HK-2 (cell line): ENCODE measurements around the gene C2.

Experiments used
- DNase-seq: peaks from one replicate; pipeline ENCODE4 v3.0.0-alpha.2; 2018; ENCODE audit not compliant: unreplicated experiment

C2 gene

GRCh38 chr6:31927242-31927862 is at the start of gene C2:
Gene C2, plus strand, starts transcription at chr6:31927717. Its CDS starts 36 bp downstream, at chr6:31927753.
- DNase-seq, result no peak

- no peak for DNase-seq
These were observed 49.3 kb upstream of the C2 start for GRCh38 chr6:31878222-31878621.

DNA sequence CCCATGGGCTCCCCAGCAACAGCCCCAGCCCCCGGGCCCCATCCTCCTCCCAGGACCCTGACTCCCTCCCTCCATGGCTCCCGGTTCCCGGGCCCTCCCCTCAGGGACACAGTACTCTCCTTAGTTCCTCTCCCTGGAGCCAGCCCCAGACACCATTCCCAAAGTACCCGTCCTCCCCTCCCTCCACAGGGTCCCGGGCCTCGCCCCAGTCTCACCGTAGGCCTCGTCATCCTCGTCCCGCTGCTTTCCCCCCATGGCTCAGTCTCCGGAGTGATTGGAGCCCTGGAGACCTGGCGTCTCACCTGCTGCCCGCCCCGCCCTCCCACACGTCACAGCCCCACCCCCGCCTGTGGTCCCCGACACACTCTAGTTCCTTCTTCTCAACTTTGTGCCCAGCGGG is 48.8 kb upstream of the C2 start, which contains the start of gene SLC44A4:
TSS of gene SLC44A4 (minus strand) at position 272 of the 400 bp plus-strand sequence. CDS start at position 255, 17 bp downstream.
- DNase-seq, result no peak

DNA sequence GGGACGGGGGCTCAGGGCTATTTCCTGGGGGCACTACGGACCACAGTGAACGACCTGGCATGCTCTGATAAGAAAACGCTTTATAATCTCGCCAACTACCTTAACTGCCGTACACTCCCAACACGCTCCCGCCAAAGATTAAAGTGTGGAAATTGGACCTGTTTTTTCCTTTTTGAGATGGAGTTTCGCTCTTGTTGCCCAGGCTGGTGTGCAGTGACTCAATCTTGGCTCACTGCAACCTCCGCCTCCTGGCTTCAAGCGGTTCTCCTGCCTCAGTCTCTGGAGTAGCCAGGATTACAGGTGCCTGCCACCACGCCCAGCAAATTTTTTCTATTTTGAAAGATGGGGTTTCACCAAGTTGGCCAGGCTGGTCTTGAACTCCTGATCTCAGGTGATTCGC is 48.4 kb upstream of the C2 start:
- DNase-seq, result no peak

GRCh38 chr6:31879901-31880300 is 47.6 kb upstream of the C2 start:
- DNase-seq, result no peak

GRCh38 chr6:31880616-31881015 is 46.9 kb upstream of the C2 start:
- no peak for DNase-seq

GRCh38 chr6:31881136-31881859 is 46.2 kb upstream of the C2 start:
- no peak for DNase-seq

DNA sequence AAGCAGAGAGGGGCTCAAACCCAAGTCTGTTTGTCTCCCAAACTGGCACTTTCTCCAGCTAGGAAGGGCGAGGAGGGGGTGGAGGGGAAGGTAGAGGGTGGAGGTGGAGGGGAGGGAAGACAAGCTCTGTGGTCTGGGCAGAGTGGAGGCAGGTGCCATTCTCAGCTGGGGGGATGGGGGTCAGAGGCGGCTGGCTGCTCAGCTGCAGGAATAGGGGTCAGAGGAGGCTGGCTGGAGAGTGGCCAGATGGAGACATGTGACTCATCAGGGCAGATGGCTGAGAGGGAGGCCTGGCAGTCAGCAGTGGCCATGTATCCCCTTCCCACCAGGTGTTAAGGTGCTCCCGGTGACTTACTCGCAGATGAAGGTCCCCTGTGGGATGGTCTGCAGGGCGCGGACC is 45.2 kb upstream of the C2 start:
- peak; percentile 38 for DNase-seq

DNA sequence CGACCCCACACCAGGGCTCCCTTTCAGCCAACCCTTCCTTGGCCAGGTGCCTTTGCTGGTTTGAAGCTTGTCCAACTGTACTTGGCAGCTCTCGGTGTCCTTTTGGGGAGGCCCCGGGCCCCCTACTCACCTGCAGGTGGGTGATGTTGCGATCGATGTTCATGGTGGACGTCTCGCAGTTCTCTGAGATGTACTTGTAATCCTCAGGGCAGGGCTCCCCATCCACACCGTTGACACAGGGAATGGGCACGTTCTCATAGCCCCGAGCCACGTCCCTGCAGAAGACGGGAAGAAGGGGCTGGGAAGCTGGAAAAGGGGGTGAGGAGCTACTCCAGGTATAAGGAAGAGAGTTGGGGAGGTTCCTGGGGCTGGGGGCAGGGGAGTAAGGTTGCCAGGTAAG is 43.8 kb upstream of the C2 start:
- DNase-seq, result no peak

DNA sequence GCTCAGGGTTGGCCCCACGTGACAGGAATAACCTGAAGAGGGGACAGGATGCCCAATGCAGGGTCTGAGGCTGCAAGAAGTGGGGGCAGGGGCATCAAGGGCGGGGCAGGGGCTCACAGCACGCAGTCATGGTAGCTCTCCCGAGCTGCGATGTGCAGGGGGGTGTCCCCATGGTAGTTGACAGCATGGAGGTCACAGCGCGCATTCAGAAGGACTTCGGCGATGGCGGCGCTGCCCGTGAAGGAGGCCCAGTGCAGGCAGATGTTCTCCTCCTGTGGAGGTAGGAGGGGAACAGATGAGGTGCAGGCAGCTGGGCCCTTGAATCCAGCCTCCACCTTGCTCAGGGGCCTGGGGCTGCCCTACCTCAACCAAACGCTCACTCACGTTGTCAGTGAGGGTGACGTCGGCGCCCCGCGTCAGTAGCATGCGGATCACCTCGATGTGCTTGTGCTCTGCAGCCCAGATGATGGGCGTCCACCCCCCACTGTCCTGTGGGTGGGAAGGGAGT is 42.9 kb upstream of the C2 start:
- no peak for DNase-seq

GRCh38 chr6:31886541-31886991 is 41.0 kb upstream of the C2 start:
- DNase-seq, result no peak

DNA sequence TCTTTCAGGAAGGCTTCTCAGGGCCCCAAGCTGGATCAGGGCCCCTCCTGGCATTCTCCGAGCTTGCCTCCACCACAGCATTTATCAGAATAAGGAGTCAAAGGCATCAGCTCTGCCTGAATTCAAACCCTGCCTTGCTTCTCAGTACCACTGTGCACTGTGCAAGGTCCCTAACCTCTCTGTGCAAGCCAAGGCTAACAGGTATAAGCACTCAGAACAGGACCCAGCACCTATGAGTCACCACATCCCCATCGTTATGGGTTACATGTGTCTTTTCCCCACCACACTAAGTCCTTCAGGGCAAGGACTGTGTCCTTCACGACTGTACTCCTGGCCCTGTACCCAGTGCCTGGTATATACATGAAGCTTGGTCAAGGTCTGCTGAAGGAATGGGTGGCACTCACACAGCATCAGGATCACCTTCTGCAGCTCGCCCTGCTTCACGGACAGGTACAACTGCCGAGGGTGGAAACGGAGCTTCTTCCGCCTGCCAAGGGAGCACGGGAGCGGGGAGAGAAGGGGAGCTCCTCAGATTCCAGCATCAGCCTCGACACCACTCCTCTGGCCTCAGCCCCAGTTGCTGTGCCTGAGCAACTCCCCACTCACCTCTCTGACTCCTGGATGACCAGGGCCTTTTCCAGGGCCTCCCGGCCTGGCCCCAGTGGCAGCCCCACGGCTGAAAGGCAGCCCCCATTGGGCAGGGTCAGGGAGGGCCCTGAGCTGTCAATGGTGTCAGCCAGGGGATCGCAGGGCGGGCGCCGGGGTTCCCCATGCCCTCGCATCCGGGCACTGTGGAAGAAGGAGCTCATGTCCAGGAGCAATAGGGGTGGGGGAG is 40.1 kb upstream of the C2 start:
- no peak for DNase-seq

DNA sequence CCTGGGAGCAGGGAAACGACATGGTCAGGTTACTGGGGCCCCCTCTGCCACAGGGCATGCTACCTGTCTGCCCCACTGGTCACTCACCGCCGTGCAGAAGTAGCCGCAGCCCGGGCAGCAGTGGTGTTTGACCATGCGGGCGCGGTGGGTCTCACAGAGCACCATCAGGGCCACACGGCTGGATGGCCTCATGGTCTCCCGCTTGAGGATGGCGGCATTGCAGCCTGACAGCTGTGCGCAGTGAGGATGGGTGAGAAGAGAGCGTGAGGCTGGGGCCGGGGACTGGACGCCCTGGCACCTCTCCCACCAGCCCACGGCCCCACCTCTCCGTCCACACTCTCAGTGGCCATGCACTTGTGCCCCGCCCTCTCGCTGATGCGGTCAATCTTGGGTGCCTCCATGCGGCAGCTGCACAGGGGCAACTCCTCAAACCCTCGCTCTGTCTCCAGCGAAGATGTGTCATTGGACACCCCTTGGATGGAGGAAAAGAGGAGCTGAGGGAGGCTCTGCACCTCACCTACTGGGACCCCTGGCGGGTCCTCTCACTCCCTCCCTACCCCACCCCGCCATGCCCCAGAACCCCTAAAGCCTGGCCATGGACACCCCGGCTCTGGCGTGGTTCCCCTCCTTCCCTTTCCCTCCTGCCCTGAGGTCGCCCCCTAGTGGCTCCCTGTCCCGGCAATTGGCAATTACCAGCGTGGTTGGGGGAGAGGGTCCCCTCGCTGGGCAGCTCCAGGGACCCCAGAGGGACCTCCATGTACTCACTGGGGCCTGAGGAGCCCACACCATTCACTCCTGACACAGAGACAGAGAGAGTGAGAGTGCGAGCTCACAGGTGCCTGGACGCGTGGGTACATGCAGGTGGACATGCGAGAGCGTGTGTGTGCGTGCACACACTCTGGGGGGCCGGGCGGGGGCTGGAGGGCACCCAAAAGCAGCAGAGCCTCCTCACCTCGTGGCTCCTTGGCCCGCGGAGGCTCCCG is 39.0 kb upstream of the C2 start:
- peak; percentile 27 for DNase-seq

DNA sequence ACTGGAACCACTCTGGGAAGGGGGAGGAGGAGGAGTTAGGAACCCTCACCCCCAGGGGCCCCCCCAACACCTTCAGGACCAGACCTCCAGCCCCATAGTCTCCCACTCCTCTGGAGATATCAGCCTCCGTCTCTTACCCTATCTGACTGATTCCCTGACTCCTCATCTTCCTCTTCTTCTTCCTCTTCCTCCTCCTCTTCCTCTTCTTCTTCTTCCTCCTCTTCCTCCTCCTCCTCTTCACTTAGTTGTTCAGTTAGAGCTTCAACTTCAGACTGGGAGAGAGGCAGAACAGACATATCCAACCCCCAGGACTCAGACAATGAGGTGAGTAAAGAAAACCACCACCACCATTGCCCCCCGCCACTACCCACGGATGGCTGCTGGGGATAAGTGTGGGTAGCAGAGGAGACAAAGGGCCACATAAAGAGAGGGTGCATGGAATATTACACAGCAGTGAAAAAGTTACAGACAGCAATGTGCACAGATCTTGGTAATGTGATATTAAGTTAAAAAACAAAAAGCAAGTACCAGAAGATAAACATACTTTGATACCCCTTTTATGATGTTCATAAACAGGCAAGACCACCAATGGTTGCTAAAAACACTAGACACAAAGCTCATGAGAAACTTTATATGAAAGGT is 38.1 kb upstream of the C2 start:
- DNase-seq, result no peak

GRCh38 chr6:31892821-31893220 is 34.7 kb upstream of the C2 start:
- no peak for DNase-seq

DNA sequence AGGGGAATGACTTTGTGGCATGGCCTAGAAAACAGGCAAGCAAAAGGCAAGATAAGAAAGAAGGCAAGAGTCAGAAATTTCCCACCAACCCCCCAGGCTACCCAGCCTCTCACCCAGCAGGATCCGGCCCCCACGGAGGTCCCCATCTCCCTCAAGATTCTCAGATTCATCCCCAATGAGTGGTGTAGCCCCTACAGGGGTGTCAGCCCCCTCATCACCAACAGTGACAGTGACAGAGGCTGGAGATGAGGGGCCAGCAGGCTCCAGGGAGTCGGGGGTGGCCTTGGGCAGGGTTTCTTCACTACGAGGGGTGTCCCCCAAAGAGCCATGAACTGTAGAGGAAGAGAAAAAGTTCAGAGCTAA is 31.0 kb upstream of the C2 start:
- DNase-seq, result no peak

DNA sequence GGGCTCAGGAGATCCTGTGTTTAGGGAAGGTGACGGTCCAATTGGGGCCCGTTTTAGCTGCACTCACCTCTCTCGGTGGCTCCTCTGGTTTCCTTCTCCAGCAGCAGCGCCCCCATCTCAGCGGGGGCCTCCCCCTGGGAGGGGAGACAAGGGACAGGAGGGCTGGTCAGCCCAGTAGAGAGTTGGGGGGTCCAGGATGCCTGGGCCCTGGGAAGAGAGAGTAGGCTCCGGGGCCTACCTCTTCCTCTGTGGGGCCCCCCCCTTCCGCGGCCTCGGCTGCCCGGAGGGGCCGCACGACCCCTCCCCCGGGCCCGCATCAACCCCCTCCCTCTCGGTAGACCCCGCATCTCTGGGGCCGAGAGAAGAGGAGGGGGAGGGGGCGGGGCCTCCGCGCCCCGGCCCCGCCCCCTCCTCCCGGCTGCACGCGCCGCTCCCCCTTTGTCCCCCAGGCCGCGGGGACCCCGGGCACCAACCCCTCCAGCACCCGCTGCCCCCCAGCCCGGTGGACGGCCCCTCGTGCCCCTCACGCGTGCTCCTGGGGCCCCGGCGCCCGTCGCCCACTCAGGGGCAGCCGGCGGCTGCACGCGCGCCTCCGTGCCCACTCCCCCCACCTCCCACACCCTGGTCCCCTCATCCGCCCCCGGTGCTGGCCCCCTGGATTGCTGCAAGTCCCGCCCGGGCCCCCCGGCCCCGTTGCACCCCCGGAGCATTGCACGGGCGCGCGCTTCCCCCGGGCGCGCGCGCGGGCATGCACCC is 30.5 kb upstream of the C2 start:
- no peak for DNase-seq

- DNase-seq, result peak; percentile 75
These were observed 29.7 kb upstream of the C2 start, which contains the start of gene EHMT2 for GRCh38 chr6:31897612-31898382. Gene EHMT2, minus strand, starts transcription at chr6:31897698. Its CDS starts 21 bp downstream, at chr6:31897677.

DNA sequence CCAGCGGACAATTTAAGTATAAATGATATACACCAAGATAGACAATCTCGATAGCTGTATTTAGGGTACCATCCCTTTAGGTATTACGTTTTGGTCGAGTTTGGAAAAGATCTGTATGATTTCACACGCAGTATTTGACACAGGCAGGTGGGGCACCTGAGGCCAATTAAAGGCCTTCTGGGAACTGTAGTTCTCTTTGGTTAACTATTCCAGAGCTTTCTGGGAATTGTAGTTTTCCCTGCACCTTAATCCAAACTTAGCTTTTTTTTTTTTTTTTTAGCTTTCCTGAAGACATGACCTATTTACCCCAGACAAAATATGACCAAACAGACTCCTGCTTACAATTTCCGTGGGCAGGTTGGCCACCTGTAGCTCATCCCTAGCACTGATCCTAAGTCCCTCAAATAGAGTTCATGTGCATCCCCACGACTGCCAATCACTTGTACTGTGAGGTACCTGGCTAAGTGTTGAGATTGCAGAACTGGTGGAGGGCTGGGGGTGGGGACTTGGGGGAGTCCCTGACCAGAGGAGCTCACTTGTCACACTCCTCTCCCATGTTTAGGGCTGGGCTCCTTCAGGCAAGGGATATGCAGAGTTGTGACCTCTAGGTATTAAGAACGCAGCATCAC is 29.0 kb upstream of the C2 start:
- DNase-seq, result no peak
